H1 (cell line): ENCODE results near the gene RFNG. TPM values are rescaled to one million over a fixed set of nuclear protein-coding genes. Genes with fewer than 3 reads are reported as not detected.

Experiments
- CTCF ChIA-PET: fragments of 300-600 bp; sonication (Branson Sonifier 250); formaldehyde crosslinking; loops from one replicate; lab custom pipeline; 2021; ENCODE audit not compliant: partially characterized antibody; lab: Charles Lee
- POLR2A ChIA-PET: fragments of 300-600 bp; sonication (Branson Sonifier 250); formaldehyde crosslinking; loops from one replicate; lab custom pipeline; 2021; ENCODE audit warnings: inconsistent platforms; ENCODE audit not compliant: partially characterized antibody; lab: Charles Lee
- DNase-seq, 2 experiments: peaks; one replicate each; pipeline versions ENCODE4 v3.0.0 to v3.0.0-alpha.2; 2010 to 2022; ENCODE audit warnings: low spot score in 2 of 2, low read depth in 1 of 2, mixed read lengths in 1 of 2
- FAIRE-seq: peaks from 2 replicates; lab custom pipeline; 2011; peaks lifted over from hg19 to GRCh38; lab: Jason Lieb, UNC
- H2AFZ ChIP-seq: 2 replicates; pipeline ENCODE4 v1.8.1; 2012; ENCODE audit warnings: low read length, inconsistent platforms
- H2AK5ac ChIP-seq: 2 replicates; pipeline ENCODE4 v1.6.1; 2013; ENCODE audit warnings: low read depth, low read length
- H2BK120ac ChIP-seq: replicated peaks from 2 replicates; pipeline ENCODE3; 2013; ENCODE audit warnings: low read depth, low read length, inconsistent platforms
- H2BK12ac ChIP-seq: 2 replicates; pipeline ENCODE4 v1.6.1; 2013; ENCODE audit warnings: low read depth, low read length
- H2BK15ac ChIP-seq: 2 replicates; pipeline ENCODE4 v1.6.1; 2013; ENCODE audit warnings: low read length
- H2BK20ac ChIP-seq: 2 replicates; pipeline ENCODE4 v1.6.1; 2013; ENCODE audit warnings: low read length
- H2BK5ac ChIP-seq: 2 replicates; pipeline ENCODE4 v1.6.1; 2013; ENCODE audit warnings: low read depth, low read length
- H3K14ac ChIP-seq: 2 replicates; pipeline ENCODE4 v1.6.1; 2013; ENCODE audit warnings: inconsistent platforms; ENCODE audit not compliant: insufficient read length
- H3K18ac ChIP-seq: 2 replicates; pipeline ENCODE4 v1.6.1; 2013; ENCODE audit warnings: low read length; ENCODE audit errors: extremely low read depth
- H3K23ac ChIP-seq: 2 replicates; pipeline ENCODE4 v1.6.1; 2013; ENCODE audit warnings: inconsistent platforms; ENCODE audit not compliant: insufficient read length
- H3K23me2 ChIP-seq: 2 replicates; pipeline ENCODE4 v1.6.1; 2013; ENCODE audit warnings: low read depth, low read length
- H3K27ac ChIP-seq: 2 replicates; pipeline ENCODE4 v1.6.1; 2011; ENCODE audit warnings: low read depth, low read length, inconsistent platforms
- H3K27me3 ChIP-seq, 4 experiments: replicated peaks in 1 of 4; 1 replicate in 1 of 4; 2 replicates in 3 of 4; pipeline versions ENCODE4 v1.6.1 to v1.8.1; 2011 to 2013; ENCODE audit warnings: low read length in 3 of 4, mild to moderate bottlenecking in 3 of 4, inconsistent platforms in 2 of 4, mixed read lengths in 2 of 4, moderate library complexity in 1 of 4; ENCODE audit not compliant: control insufficient read depth in 3 of 4, insufficient read depth in 3 of 4; ENCODE audit errors: extremely low read depth in 1 of 4
- H3K36me3 ChIP-seq, 4 experiments: 2 replicates each; pipeline versions ENCODE4 v1.6.1 to v1.8.1; 2011 to 2013; ENCODE audit warnings: mild to moderate bottlenecking in 4 of 4, low read length in 3 of 4, moderate library complexity in 2 of 4, control low read depth in 1 of 4, inconsistent platforms in 1 of 4; ENCODE audit not compliant: insufficient read depth in 4 of 4, control insufficient read depth in 2 of 4
- H3K4ac ChIP-seq: replicated peaks from 2 replicates; pipeline ENCODE3; 2013; ENCODE audit warnings: low read length, low read depth, mixed read lengths, inconsistent platforms; ENCODE audit not compliant: insufficient read length
- H3K4me1 ChIP-seq, 4 experiments: replicated peaks in 1 of 4; 1 replicate in 1 of 4; 2 replicates in 3 of 4; pipeline versions ENCODE4 v1.6.1 to v1.8.1; 2011 to 2013; ENCODE audit warnings: low read length in 3 of 4, inconsistent platforms in 2 of 4, mixed read lengths in 1 of 4; ENCODE audit not compliant: insufficient read depth in 4 of 4, control insufficient read depth in 3 of 4
- H3K4me2 ChIP-seq, 2 experiments: 2 replicates each; pipeline versions ENCODE4 v1.6.1 to v1.8.1; 2011 to 2013; ENCODE audit warnings: low read depth in 2 of 2, low read length in 2 of 2, control low read depth in 1 of 2, inconsistent platforms in 1 of 2, mild to moderate bottlenecking in 1 of 2; ENCODE audit not compliant: insufficient read depth in 1 of 2
- H3K4me3 ChIP-seq, 4 experiments: fragments of 200-600, 300-600 bp in 1 of 4; sonication (generic), shearing (Covaris generic), sonication (Bioruptor Twin) in 1 of 4; 2 replicates each; pipeline versions ENCODE4 v1.5.1 to v1.8.1; 2011 to 2016; ENCODE audit warnings: low read length in 4 of 4, low read depth in 3 of 4, control low read depth in 2 of 4, inconsistent platforms in 2 of 4, mild to moderate bottlenecking in 2 of 4, mixed read lengths in 1 of 4, moderate library complexity in 1 of 4; ENCODE audit not compliant: insufficient read depth in 2 of 4; ENCODE audit errors: extremely low read depth in 1 of 4
- H3K56ac ChIP-seq: replicated peaks from 2 replicates; pipeline ENCODE3; 2013; ENCODE audit warnings: low read depth, mild to moderate bottlenecking, mixed read lengths, low read length, inconsistent platforms; ENCODE audit not compliant: insufficient read length
- H3K79me1 ChIP-seq: 2 replicates; pipeline ENCODE4 v1.6.1; 2013; ENCODE audit warnings: low read depth, low read length, control low read depth
- H3K79me2 ChIP-seq, 2 experiments: 2 replicates each; pipeline versions ENCODE4 v1.6.1 to v1.8.1; 2012 to 2013; ENCODE audit warnings: low read length in 2 of 2, mild to moderate bottlenecking in 2 of 2, inconsistent platforms in 1 of 2; ENCODE audit not compliant: insufficient read depth in 2 of 2, control insufficient read depth in 1 of 2
- H3K9ac ChIP-seq, 4 experiments: replicated peaks in 1 of 4; 1 replicate in 1 of 4; 2 replicates in 3 of 4; pipeline versions ENCODE4 v1.6.1 to v1.8.1; 2011 to 2013; ENCODE audit warnings: low read depth in 3 of 4, low read length in 3 of 4, control low read depth in 2 of 4, mild to moderate bottlenecking in 2 of 4, moderate library complexity in 2 of 4, inconsistent platforms in 1 of 4; ENCODE audit errors: extremely low read depth in 1 of 4
- H3K9me3 ChIP-seq, 2 experiments: 2 replicates each; pipeline versions ENCODE4 v1.6.1 to v1.8.1; 2012 to 2013; ENCODE audit warnings: mild to moderate bottlenecking in 2 of 2, moderate library complexity in 2 of 2, control low read depth in 1 of 2, inconsistent platforms in 1 of 2, low read depth in 1 of 2, low read length in 1 of 2, mixed read lengths in 1 of 2; ENCODE audit not compliant: insufficient read depth in 2 of 2
- H4K20me1 ChIP-seq, 2 experiments: replicated peaks in 1 of 2; 2 replicates each; pipeline versions ENCODE3 to v1.8.1; 2011 to 2013; ENCODE audit warnings: inconsistent platforms in 2 of 2, low read length in 2 of 2, mild to moderate bottlenecking in 1 of 2; ENCODE audit not compliant: insufficient read depth in 2 of 2, control insufficient read depth in 1 of 2
- H4K5ac ChIP-seq: 2 replicates; pipeline ENCODE4 v1.6.1; 2013; ENCODE audit warnings: low read length, low read depth, mixed read lengths, inconsistent platforms; ENCODE audit not compliant: insufficient read length
- H4K8ac ChIP-seq: 2 replicates; pipeline ENCODE4 v1.8.0; 2013; ENCODE audit warnings: mild to moderate bottlenecking, moderate library complexity, low read length, inconsistent platforms; ENCODE audit not compliant: insufficient read depth; ENCODE audit errors: extremely low read depth
- H4K91ac ChIP-seq: replicated peaks from 2 replicates; pipeline ENCODE3; 2013; ENCODE audit warnings: low read length, mixed read lengths, inconsistent platforms; ENCODE audit not compliant: insufficient read length
- CEBPB ChIP-seq: IDR thresholded peaks from 2 replicates; pipeline ENCODE4 v1.6.1; 2012; ENCODE audit warnings: low read depth, low read length
- CTBP2 ChIP-seq: IDR thresholded peaks from 2 replicates; pipeline ENCODE4 v1.7.0; 2011; ENCODE audit warnings: borderline replicate concordance, mild to moderate bottlenecking, moderate library complexity, mixed read lengths, low read length; ENCODE audit not compliant: insufficient read depth, insufficient read length
- KDM4A ChIP-seq: IDR thresholded peaks from one replicate; pipeline ENCODE4 v1.7.1; 2012; ENCODE audit warnings: low read depth, mild to moderate bottlenecking, moderate library complexity, low read length, inconsistent platforms; ENCODE audit not compliant: severe bottlenecking
- RFX5 ChIP-seq: IDR thresholded peaks from 2 replicates; pipeline ENCODE4 v1.6.1; 2011; ENCODE audit warnings: low read depth, low read length, improper control_type of control experiment, borderline replicate concordance
- SRF ChIP-seq: IDR thresholded peaks from 2 replicates; pipeline ENCODE4 v1.6.1; 2011; ENCODE audit warnings: mild to moderate bottlenecking, low read depth, low read length, moderate library complexity
- SUZ12 ChIP-seq: fragments of 200-600 bp; sonication (generic); IDR thresholded peaks from 2 replicates; pipeline ENCODE4 v1.6.1; 2012; ENCODE audit warnings: mild to moderate bottlenecking, inconsistent platforms, low read length, moderate library complexity, mixed read lengths
- TAF7 ChIP-seq: optimal IDR thresholded peaks from 2 replicates; pipeline ENCODE3; 2011; ENCODE audit warnings: low read depth, mild to moderate bottlenecking, inconsistent platforms, low read length, moderate library complexity, borderline replicate concordance
- TCF12 ChIP-seq: IDR thresholded peaks from 2 replicates; pipeline ENCODE4 v1.6.1; 2011; ENCODE audit warnings: low read depth, mild to moderate bottlenecking, low read length
- WGBS, 2 experiments: shearing (Covaris generic) in 1 of 2; methylation state at CpG; one replicate each; pipeline versions ENCODE4 v1.1.6 to v1.1.7; 2013 to 2015; ENCODE audit warnings: low lambda C conversion rate in 2 of 2, mixed read lengths in 2 of 2, inconsistent platforms in 1 of 2, low coverage in 1 of 2, missing lambda C conversion rate in 1 of 2; ENCODE audit not compliant: insufficient replicate concordance in 2 of 2, insufficient coverage in 1 of 2, insufficient read length in 1 of 2; ENCODE audit errors: extremely low coverage in 1 of 2, missing lambda C conversion rate in 1 of 2; 5-methylcytosine and 5-hydroxymethylcytosine counted together
- polyA plus RNA-seq, 7 experiments: library from polyadenylated mRNA; depleted of rRNA in 3 of 7; stranded (reverse) in 5 of 7; unstranded in 2 of 7; fragments of >200 nt in 5 of 7; fragments of 200-250 nt in 2 of 7; gene quantifications; 1 replicate in 5 of 7; 2 replicates in 1 of 7; 4 replicates in 1 of 7; pipeline versions ENCODE4 v1.2.1 to v1.2.3, GENCODE V29; 2011 to 2013; ENCODE audit warnings: missing spikeins in 2 of 7, mixed read lengths in 2 of 7
- total RNA-seq: library from RNA; stranded (reverse); fragmentation: NEBNext Ultra II Directional; extraction: Animal tissue kit (Norgen Biotek cat#: 25700); gene quantifications from 2 replicates; pipeline ENCODE4 v1.2.1, GENCODE V29; 2021
- TF ChIP-seq, protein P1 (sequence below): IDR thresholded peaks from 2 replicates; pipeline ENCODE4 v1.6.1; 2012; ENCODE audit warnings: low read length, inconsistent platforms

Gene RFNG
- total and polyA plus RNA-seq, 2 of the 8 experiments (the other 6 are each of a cell fraction or from before 2014, with no cell fraction given), result 26.7 to 28.4 TPM

DNA sequence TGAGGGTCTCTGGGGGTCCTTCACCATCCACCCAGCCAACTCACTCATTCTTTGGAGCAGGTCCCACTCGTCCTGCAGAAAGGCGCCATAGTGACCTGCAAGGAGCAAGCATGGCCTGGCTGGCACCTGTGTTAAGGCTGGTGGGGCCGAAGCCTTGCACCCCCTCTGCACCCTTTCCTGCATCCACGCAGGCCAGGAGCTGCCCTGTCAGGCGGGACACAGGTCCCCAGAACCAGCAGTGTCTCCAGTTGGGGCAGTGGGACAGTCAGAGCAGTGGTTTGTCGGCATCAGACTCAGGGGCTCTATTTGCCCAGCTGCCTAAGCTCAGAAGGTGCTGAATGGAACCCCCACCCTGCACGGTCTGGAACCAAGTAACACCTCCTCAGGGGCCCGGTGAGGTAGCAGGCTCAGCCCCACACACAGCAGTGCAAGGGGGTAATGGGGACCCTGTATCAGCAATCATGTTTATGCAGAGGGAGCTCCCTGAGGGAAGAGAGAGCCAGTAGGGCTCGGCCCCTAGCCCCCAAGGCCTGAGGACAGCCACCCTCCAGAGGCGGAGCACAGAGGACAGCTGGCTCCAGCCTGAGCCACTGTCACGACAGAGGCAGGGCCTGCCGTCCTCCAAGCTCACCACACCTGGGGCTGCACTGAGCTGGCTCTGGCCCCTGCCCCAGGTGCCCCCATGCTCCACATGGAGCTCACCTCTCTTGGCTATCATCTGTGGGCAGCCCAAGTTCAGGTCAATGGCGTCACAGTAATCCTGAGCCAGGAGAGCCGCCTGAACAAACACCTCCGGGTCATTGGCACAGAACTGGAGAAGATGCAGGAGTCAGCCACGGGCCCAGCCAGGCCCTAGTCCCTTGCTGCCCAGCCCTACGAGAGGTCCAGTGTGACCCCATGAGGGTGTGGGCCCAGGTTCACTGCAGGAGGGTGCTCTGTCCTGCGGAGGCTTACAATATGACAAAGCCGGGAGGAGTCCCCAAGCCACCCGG lies 12.1 kb upstream of the RFNG start:
- Histone ChIP-seq H4K8ac (no peak overlapping the region), H3K23ac (no peak overlapping the region), H2AFZ (no peak overlapping the region), H4K5ac (no peak overlapping the region), H4K91ac (no peak overlapping the region), H3K36me3 (peaks cover 8 to 17% (median 15%) of the 10 kb centered on the region in 4 experiments; a peak in 5 of 8 replicates), H3K4me1 (peaks cover 0 to 10% (median 5%) of the 10 kb centered on the region in 4 experiments; a peak in 5 of 7 replicates), H3K23me2 (peaks cover 8% of the 10 kb centered on the region; the same call in 1 of the 2 replicates), H3K56ac (no peak overlapping the region), H3K4me2 (no peak overlapping the region; a peak in 1 of 4 replicates), H3K4me3 (no peak overlapping the region), H3K4ac (no peak overlapping the region), H3K18ac (no peak overlapping the region), H2BK12ac (no peak overlapping the region), H3K9me3 (no peaks in the 10 kb centered on the region), H2AK5ac (no peak overlapping the region), H3K79me2 (no peaks in the 10 kb centered on the region), H3K9ac (no peak overlapping the region; a peak in 2 of 7 replicates), H2BK20ac (no peak overlapping the region), H3K79me1 (peaks cover 5% of the 10 kb centered on the region; the same call in 1 of the 2 replicates), H2BK5ac (no peak overlapping the region), H3K27ac (no peak overlapping the region), H3K14ac (no peak overlapping the region), H4K20me1 (peaks cover 0 to 6% of the 10 kb centered on the region in 2 experiments), H2BK15ac (no peak overlapping the region), H2BK120ac (no peak overlapping the region), H3K27me3 (no peaks in the 10 kb centered on the region)
- 93% methylated on average over 20 of the region's 20 CpGs; no CpG with 5 or more reads in 1 of the 2 experiments for WGBS, 2 experiments
- ChIA-PET CTCF (interaction anchor here (0.8 to 4.3 kb wide), 12 partner anchors 8 to 136 kb away, joined by 3 to 21 read pairs (median 3); partner anchors contain the start of genes DCXR and RAC3), POLR2A (interaction anchor here (0.9 to 16.2 kb wide), 10 partner anchors 9 to 37 kb away, joined by 3 to 161 read pairs (median 7); partner anchors contain the start of genes DCXR, GPS1, RAC3 and RFNG)
- FAIRE-seq (no peak), DNase-seq (no peak)
- TF ChIP-seq KDM4A (no peak), RFX5 (no peak), TCF12 (no peak), SUZ12 (no peak), CTBP2 (no peak), CEBPB (no peak), TAF7 (no peak), SRF (no peak)
- TF ChIP-seq, protein P1, sequence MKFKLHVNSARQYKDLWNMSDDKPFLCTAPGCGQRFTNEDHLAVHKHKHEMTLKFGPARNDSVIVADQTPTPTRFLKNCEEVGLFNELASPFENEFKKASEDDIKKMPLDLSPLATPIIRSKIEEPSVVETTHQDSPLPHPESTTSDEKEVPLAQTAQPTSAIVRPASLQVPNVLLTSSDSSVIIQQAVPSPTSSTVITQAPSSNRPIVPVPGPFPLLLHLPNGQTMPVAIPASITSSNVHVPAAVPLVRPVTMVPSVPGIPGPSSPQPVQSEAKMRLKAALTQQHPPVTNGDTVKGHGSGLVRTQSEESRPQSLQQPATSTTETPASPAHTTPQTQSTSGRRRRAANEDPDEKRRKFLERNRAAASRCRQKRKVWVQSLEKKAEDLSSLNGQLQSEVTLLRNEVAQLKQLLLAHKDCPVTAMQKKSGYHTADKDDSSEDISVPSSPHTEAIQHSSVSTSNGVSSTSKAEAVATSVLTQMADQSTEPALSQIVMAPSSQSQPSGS, result no peak
